Right lobe of liver (tissue), 4 donors: ENCODE results near the gene HSD17B12.

Source experiments
- POLR2A ChIP-seq: fragments of 450-650 bp; IDR thresholded peaks from one replicate; pipeline ENCODE4 v1.6.1; 2017; ENCODE audit warnings: antibody characterized with exemption, mild to moderate bottlenecking
- TF ChIP-seq, protein P1 (sequence below), 4 donors: fragments of 200-600 bp in 3 of 4; fragments of 450-650 bp in 1 of 4; IDR thresholded peaks; one replicate each; pipeline versions ENCODE4 v1.5.1 to v1.8.0; 2016 to 2022; ENCODE audit warnings: antibody characterized with exemption in 4 of 4, mild to moderate bottlenecking in 2 of 4
- donor health status: DM: no; HTN: no; CAD: no.
- donor health status: DM: no; HTN: no; CAD: no.
- donor health status: DM: no; HTN: yes; CAD: no.

DNA sequence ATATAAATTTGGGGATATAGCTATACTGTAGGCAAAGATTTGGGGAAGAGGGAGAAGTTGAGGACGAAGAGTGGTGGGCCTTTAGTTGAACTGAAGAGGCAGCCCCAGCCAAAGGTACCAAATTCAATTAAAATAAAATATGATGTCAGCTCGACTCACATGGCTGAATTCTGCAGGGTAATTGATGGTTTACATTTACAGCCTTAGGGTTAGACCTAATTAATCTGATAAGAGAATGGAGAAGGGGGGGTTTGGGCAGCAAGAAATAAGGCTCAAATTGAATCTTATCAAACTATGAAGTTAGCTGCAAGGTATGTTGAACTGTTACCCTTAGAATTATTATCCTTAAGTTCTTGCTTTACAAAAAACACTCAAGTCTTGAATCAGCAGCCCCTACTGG, 3.6 kb upstream of the HSD17B12 start:
- TF ChIP-seq, protein P1, sequence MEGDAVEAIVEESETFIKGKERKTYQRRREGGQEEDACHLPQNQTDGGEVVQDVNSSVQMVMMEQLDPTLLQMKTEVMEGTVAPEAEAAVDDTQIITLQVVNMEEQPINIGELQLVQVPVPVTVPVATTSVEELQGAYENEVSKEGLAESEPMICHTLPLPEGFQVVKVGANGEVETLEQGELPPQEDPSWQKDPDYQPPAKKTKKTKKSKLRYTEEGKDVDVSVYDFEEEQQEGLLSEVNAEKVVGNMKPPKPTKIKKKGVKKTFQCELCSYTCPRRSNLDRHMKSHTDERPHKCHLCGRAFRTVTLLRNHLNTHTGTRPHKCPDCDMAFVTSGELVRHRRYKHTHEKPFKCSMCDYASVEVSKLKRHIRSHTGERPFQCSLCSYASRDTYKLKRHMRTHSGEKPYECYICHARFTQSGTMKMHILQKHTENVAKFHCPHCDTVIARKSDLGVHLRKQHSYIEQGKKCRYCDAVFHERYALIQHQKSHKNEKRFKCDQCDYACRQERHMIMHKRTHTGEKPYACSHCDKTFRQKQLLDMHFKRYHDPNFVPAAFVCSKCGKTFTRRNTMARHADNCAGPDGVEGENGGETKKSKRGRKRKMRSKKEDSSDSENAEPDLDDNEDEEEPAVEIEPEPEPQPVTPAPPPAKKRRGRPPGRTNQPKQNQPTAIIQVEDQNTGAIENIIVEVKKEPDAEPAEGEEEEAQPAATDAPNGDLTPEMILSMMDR (IDR thresholded peaks at IDR 0.05), result no peak
- TF ChIP-seq POLR2A, result no peak
